ENCODE measurements around the gene UBC.
A peak's percentile ranks its signal among the peaks of the same experiment; 100 is the strongest.
"Not testable (repeated sequence)": the region's sequence is repeated elsewhere in the genome, so short reads cannot be mapped to it uniquely, and the experiment has no call there.

The UBC gene

GRCh38 chr12:124931528-124931927 lies 17.1 kb upstream of the UBC start:
- not testable (repeated sequence) for DNase-seq (ENCODE audit: low read depth in 2 of 2)

- no peak for DNase-seq (ENCODE audit: low read depth in 2 of 2)
These were observed 16.1 kb upstream of the UBC start for GRCh38 chr12:124930586-124930985.

GRCh38 chr12:124929649-124930419 lies 15.4 kb upstream of the UBC start:
- no peak for DNase-seq (ENCODE audit: low read depth in 2 of 2)

GRCh38 chr12:124928912-124929530 lies 14.6 kb upstream of the UBC start:
- no peak for DNase-seq (ENCODE audit: low read depth in 2 of 2)

GRCh38 chr12:124928095-124928911 lies 13.9 kb upstream of the UBC start:
- no peak for DNase-seq (ENCODE audit: low read depth in 2 of 2)

- DNase-seq (ENCODE audit: low read depth in 2 of 2), result peak; percentile 76 to 89
These were observed 13.0 kb upstream of the UBC start for GRCh38 chr12:124927201-124928094.

- not testable (repeated sequence) for DNase-seq (ENCODE audit: low read depth in 2 of 2)
These were observed 11.3 kb upstream of the UBC start for GRCh38 chr12:124925782-124926181.

- no peak for DNase-seq (ENCODE audit: low read depth in 2 of 2)
These were observed 10.7 kb upstream of the UBC start for GRCh38 chr12:124925117-124925516.

- no peak for DNase-seq (ENCODE audit: low read depth in 2 of 2)
These were observed 9.7 kb upstream of the UBC start for GRCh38 chr12:124923905-124924734.

- DNase-seq (ENCODE audit: low read depth in 2 of 2), result no peak
These were observed 7.0 kb upstream of the UBC start for GRCh38 chr12:124921200-124922031.

- no peak for DNase-seq (ENCODE audit: low read depth in 2 of 2)
These were observed 6.0 kb upstream of the UBC start for GRCh38 chr12:124920353-124920935.

- DNase-seq (ENCODE audit: low read depth in 2 of 2), result no peak
These were observed 5.3 kb upstream of the UBC start for GRCh38 chr12:124919521-124920352.

GRCh38 chr12:124918622-124918988 lies 4.2 kb upstream of the UBC start:
- not testable (repeated sequence) for DNase-seq (ENCODE audit: low read depth in 2 of 2)

GRCh38 chr12:124917841-124918621 lies 3.6 kb upstream of the UBC start:
- DNase-seq (ENCODE audit: low read depth in 2 of 2), result no peak

GRCh38 chr12:124917135-124917840 lies 2.8 kb upstream of the UBC start:
- DNase-seq (ENCODE audit: low read depth in 2 of 2), result peak; percentile 65 to 71

GRCh38 chr12:124916374-124917134 lies 2.1 kb upstream of the UBC start:
- DNase-seq (ENCODE audit: low read depth in 2 of 2), result no peak
